Endothelial cell (in vitro differentiated cells): ENCODE data around the gene RASA4. TPM values are rescaled to one million over a fixed set of nuclear protein-coding genes. Genes with fewer than 3 reads are reported as not detected.
"Not testable (repeated sequence)": the region's sequence is repeated elsewhere in the genome, so short reads cannot be mapped to it uniquely, and the experiment has no call there.

Source experiments
- DNase-seq: peaks from one replicate; pipeline ENCODE4 v3.0.0; 2021; ENCODE audit warnings: low spot score
- H3K27ac Mint-ChIP-seq: one replicate; pipeline ENCODE4 v1.8.0; 2021; ENCODE audit warnings: mixed read lengths, inconsistent platforms; ENCODE audit not compliant: unreplicated experiment
- H3K27me3 Mint-ChIP-seq: one replicate; pipeline ENCODE4 v1.8.0; 2021; ENCODE audit warnings: mild to moderate bottlenecking, moderate library complexity, mixed read lengths, inconsistent platforms; ENCODE audit not compliant: unreplicated experiment
- H3K36me3 Mint-ChIP-seq: one replicate; pipeline ENCODE4 v1.8.0; 2021; ENCODE audit warnings: mild to moderate bottlenecking, low read depth, mixed read lengths, inconsistent platforms; ENCODE audit not compliant: unreplicated experiment
- H3K4me1 Mint-ChIP-seq: one replicate; pipeline ENCODE4 v1.8.0; 2021; ENCODE audit warnings: mild to moderate bottlenecking, mixed read lengths, inconsistent platforms; ENCODE audit not compliant: unreplicated experiment
- H3K4me3 Mint-ChIP-seq: one replicate; pipeline ENCODE4 v1.8.0; 2021; ENCODE audit warnings: mild to moderate bottlenecking, mixed read lengths, inconsistent platforms; ENCODE audit not compliant: unreplicated experiment
- H3K9me3 Mint-ChIP-seq: one replicate; pipeline ENCODE4 v1.8.0; 2021; ENCODE audit warnings: mixed read lengths, inconsistent platforms; ENCODE audit not compliant: unreplicated experiment
- total RNA-seq: library from RNA; stranded (reverse); fragmentation: NEBNext Ultra II Directional; extraction: Animal tissue kit (Norgen Biotek cat#: 25700); gene quantifications from one replicate; pipeline ENCODE4 v1.2.1, GENCODE V29; 2021; ENCODE audit not compliant: unreplicated experiment

Gene RASA4
- total RNA-seq, 1 donor from 2014 or later, result 20.4 TPM

- not testable (repeated sequence) for H3K4me3 Mint-ChIP-seq, DNase-seq, H3K27ac Mint-ChIP-seq, H3K9me3 Mint-ChIP-seq, H3K4me1 Mint-ChIP-seq, H3K36me3 Mint-ChIP-seq, H3K27me3 Mint-ChIP-seq
Observed at GRCh38 chr7:102599699-102600098, 16.9 kb downstream of the RASA4 start.

- not testable (repeated sequence) for DNase-seq, H3K27ac Mint-ChIP-seq, H3K27me3 Mint-ChIP-seq, H3K9me3 Mint-ChIP-seq, H3K4me3 Mint-ChIP-seq, H3K36me3 Mint-ChIP-seq, H3K4me1 Mint-ChIP-seq
Observed at GRCh38 chr7:102596036-102596435, 20.5 kb downstream of the RASA4 start.

- not testable (repeated sequence) for H3K4me3 Mint-ChIP-seq, H3K27ac Mint-ChIP-seq, H3K9me3 Mint-ChIP-seq, H3K4me1 Mint-ChIP-seq, H3K27me3 Mint-ChIP-seq, H3K36me3 Mint-ChIP-seq, DNase-seq
Observed at GRCh38 chr7:102593637-102594334, 22.8 kb downstream of the RASA4 start.

GRCh38 chr7:102592477-102593019 is 24.0 kb downstream of the RASA4 start:
- not testable (repeated sequence) for H3K36me3 Mint-ChIP-seq, H3K4me3 Mint-ChIP-seq, H3K27ac Mint-ChIP-seq, DNase-seq, H3K27me3 Mint-ChIP-seq, H3K4me1 Mint-ChIP-seq, H3K9me3 Mint-ChIP-seq

- H3K4me1 Mint-ChIP-seq, H3K9me3 Mint-ChIP-seq, H3K4me3 Mint-ChIP-seq, H3K36me3 Mint-ChIP-seq, H3K27me3 Mint-ChIP-seq, DNase-seq, H3K27ac Mint-ChIP-seq: not testable (repeated sequence)
Observed at GRCh38 chr7:102589857-102590256, 26.7 kb downstream of the RASA4 start.

GRCh38 chr7:102583495-102583894 is 33.1 kb downstream of the RASA4 start:
- not testable (repeated sequence) for H3K27me3 Mint-ChIP-seq, H3K4me3 Mint-ChIP-seq, H3K9me3 Mint-ChIP-seq

GRCh38 chr7:102581722-102582121 is 34.8 kb downstream of the RASA4 start:
- not testable (repeated sequence) for H3K27me3 Mint-ChIP-seq, H3K9me3 Mint-ChIP-seq, H3K27ac Mint-ChIP-seq, DNase-seq, H3K4me1 Mint-ChIP-seq, H3K36me3 Mint-ChIP-seq, H3K4me3 Mint-ChIP-seq

More at GRCh38 chr7:102583495-102583894, 33.1 kb downstream of the RASA4 start:
- H3K27ac Mint-ChIP-seq, DNase-seq, H3K36me3 Mint-ChIP-seq, H3K4me1 Mint-ChIP-seq: not testable (repeated sequence)

GRCh38 chr7:102578486-102578885 is 38.1 kb downstream of the RASA4 start:
- not testable (repeated sequence) for H3K36me3 Mint-ChIP-seq, H3K9me3 Mint-ChIP-seq, DNase-seq, H3K27ac Mint-ChIP-seq, H3K4me1 Mint-ChIP-seq, H3K4me3 Mint-ChIP-seq, H3K27me3 Mint-ChIP-seq

GRCh38 chr7:102577315-102578240 is 39.0 kb downstream of the RASA4 start:
- not testable (repeated sequence) for H3K36me3 Mint-ChIP-seq, H3K4me3 Mint-ChIP-seq, H3K9me3 Mint-ChIP-seq, H3K27ac Mint-ChIP-seq, H3K27me3 Mint-ChIP-seq, H3K4me1 Mint-ChIP-seq, DNase-seq

GRCh38 chr7:102576363-102576762 is 40.2 kb downstream of the RASA4 start:
- DNase-seq, H3K4me1 Mint-ChIP-seq, H3K27ac Mint-ChIP-seq, H3K27me3 Mint-ChIP-seq, H3K9me3 Mint-ChIP-seq, H3K36me3 Mint-ChIP-seq, H3K4me3 Mint-ChIP-seq: not testable (repeated sequence)

- H3K4me3 Mint-ChIP-seq, H3K9me3 Mint-ChIP-seq, H3K36me3 Mint-ChIP-seq: not testable (repeated sequence)
Observed at GRCh38 chr7:102574607-102575006, 41.9 kb downstream of the RASA4 start.

More at GRCh38 chr7:102574607-102575006, 41.9 kb downstream of the RASA4 start:
- not testable (repeated sequence) for DNase-seq, H3K4me1 Mint-ChIP-seq, H3K27me3 Mint-ChIP-seq, H3K27ac Mint-ChIP-seq
